ENCODE measurements around the gene DENND4A.

DNA sequence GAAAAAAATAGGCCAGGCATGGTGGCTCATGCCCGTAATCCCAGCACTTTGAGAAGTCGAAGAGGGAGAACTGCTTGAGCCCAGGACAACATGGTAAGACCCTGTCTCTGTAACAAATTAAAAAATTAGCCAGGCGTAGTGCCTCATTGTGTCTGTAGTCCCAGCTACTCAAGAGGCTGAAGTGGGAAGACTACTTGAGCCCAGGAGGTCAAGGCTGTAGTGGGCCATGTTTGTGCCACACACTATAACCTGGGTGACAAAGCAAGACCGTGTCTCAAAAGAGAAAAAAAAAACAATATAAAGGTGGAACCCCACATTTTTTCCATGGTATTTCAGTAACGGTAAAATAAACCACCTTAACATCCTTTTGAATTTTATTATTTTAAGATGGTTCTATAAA lies 69.9 kb downstream of the DENND4A start:
- TF ChIP-seq CTCF (IDR thresholded peaks at IDR 0.05) (no peak), POLR2A (IDR thresholded peaks at IDR 0.05) (no peak), EP300 (IDR thresholded peaks at IDR 0.05; ENCODE audit: low read depth) (no peak)

Measured in transverse colon (tissue), 3 donors.